MCF 10A (cell line): ENCODE measurements around the gene TMEM232. TPM values are rescaled to one million over a fixed set of nuclear protein-coding genes. Genes with fewer than 3 reads are reported as not detected.
A peak's percentile ranks its signal among the peaks of the same experiment; 100 is the strongest.

Experiments
- BruUV-seq: library from RNA; stranded (reverse); fragments of 400-500 nt; replicated peaks from 2 replicates; lab custom pipeline; 2021; lab: Mats Ljungman, UMichigan
- CTCF ChIA-PET: fragments of 300-600 bp; sonication (Branson Sonifier 250); formaldehyde crosslinking; extraction: SDS; loops from one replicate; lab custom pipeline; 2021; ENCODE audit warnings: antibody characterized with exemption, inconsistent platforms; lab: Yijun Ruan, JAX
- POLR2A ChIA-PET: fragments of 300-600, 350-650 bp; sonication (Branson Sonifier 250); formaldehyde crosslinking; extraction: SDS; loops from one replicate; lab custom pipeline; 2020; ENCODE audit warnings: antibody characterized with exemption, inconsistent platforms; lab: Yijun Ruan, JAX
- DNase-seq: peaks from one replicate; pipeline ENCODE4 v3.0.0-alpha.2; 2018; ENCODE audit not compliant: unreplicated experiment
- H3K27ac Mint-ChIP-seq: one replicate; pipeline ENCODE4 v1.8.0; 2022; ENCODE audit warnings: mild to moderate bottlenecking, low read depth, mixed read lengths; ENCODE audit not compliant: unreplicated experiment
- H3K27me3 Mint-ChIP-seq: one replicate; pipeline ENCODE4 v1.8.0; 2022; ENCODE audit warnings: mixed read lengths; ENCODE audit not compliant: insufficient read depth, unreplicated experiment
- H3K36me3 Mint-ChIP-seq: one replicate; pipeline ENCODE4 v1.8.0; 2022; ENCODE audit warnings: mild to moderate bottlenecking, moderate library complexity, mixed read lengths; ENCODE audit not compliant: insufficient read depth, unreplicated experiment
- H3K4me1 Mint-ChIP-seq: one replicate; pipeline ENCODE4 v1.8.0; 2022; ENCODE audit warnings: mixed read lengths; ENCODE audit not compliant: insufficient read depth, unreplicated experiment
- H3K4me3 Mint-ChIP-seq: one replicate; pipeline ENCODE4 v1.8.0; 2022; ENCODE audit warnings: mild to moderate bottlenecking, moderate library complexity, mixed read lengths; ENCODE audit not compliant: unreplicated experiment
- H3K9me3 Mint-ChIP-seq: one replicate; pipeline ENCODE4 v1.8.0; 2022; ENCODE audit warnings: mixed read lengths; ENCODE audit not compliant: unreplicated experiment
- intact Hi-C: fragments of 100-400 bp; cut with micrococcal nuclease; formaldehyde crosslinking; loops from 2 replicates; pipeline ENCODE4 v1.14.1; 2022
- total RNA-seq: library from RNA; stranded (reverse); gene quantifications from 2 replicates; pipeline ENCODE4 v1.2.3, GENCODE V29; 2022
- TF ChIP-seq, protein P1 (sequence below): fragments of 200-600 bp; IDR thresholded peaks from one replicate; pipeline ENCODE4 v1.8.0; 2022; ENCODE audit warnings: antibody characterized with exemption, mild to moderate bottlenecking; ENCODE audit not compliant: unreplicated experiment

TMEM232 gene
- total RNA-seq, 1 experiment from 2014 or later: 2.8 TPM

GRCh38 chr5:110402562-110402961, 323.9 kb downstream of the TMEM232 start:
- no peaks in the 10 kb centered on the region for H3K36me3 Mint-ChIP-seq
- BruUV-seq: no TSS peak
- DNase-seq: no peak
- H3K27me3 Mint-ChIP-seq: no peaks in the 10 kb centered on the region
- H3K9me3 Mint-ChIP-seq: no peaks in the 10 kb centered on the region
- POLR2A ChIA-PET: no interaction called here
- intact Hi-C loops: no loop called here
- no peak overlapping the region for H3K4me3 Mint-ChIP-seq
- H3K4me1 Mint-ChIP-seq: no peaks in the 10 kb centered on the region
- H3K27ac Mint-ChIP-seq: no peak overlapping the region
- CTCF ChIA-PET: interaction anchor here (1.8 kb wide), 1 partner anchor 7 kb away, joined by 6 read pairs; no protein-coding TSS in a partner anchor
- TF ChIP-seq, protein P1, sequence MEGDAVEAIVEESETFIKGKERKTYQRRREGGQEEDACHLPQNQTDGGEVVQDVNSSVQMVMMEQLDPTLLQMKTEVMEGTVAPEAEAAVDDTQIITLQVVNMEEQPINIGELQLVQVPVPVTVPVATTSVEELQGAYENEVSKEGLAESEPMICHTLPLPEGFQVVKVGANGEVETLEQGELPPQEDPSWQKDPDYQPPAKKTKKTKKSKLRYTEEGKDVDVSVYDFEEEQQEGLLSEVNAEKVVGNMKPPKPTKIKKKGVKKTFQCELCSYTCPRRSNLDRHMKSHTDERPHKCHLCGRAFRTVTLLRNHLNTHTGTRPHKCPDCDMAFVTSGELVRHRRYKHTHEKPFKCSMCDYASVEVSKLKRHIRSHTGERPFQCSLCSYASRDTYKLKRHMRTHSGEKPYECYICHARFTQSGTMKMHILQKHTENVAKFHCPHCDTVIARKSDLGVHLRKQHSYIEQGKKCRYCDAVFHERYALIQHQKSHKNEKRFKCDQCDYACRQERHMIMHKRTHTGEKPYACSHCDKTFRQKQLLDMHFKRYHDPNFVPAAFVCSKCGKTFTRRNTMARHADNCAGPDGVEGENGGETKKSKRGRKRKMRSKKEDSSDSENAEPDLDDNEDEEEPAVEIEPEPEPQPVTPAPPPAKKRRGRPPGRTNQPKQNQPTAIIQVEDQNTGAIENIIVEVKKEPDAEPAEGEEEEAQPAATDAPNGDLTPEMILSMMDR: no peak

DNA sequence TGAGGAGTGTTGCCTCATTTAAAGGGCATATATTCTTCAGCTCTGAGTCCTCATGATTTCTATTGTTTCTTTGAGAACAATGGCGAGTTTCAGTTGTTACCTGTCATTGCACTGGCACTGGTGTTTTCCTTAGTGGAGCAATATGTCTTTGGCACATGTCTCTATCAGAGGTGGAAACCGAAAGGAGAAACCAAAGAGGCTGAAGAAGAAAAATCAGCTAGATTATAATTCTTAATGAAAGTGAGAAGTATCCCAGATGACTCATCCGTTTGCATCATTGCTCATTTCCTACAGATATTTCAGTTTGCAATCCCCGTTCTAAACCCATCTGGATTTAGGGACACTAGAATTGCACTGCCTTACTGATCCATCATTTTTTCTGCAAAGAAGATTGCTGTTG, 324.6 kb downstream of the TMEM232 start:
- Mint-ChIP-seq H3K4me1 (no peaks in the 10 kb centered on the region), H3K36me3 (no peaks in the 10 kb centered on the region), H3K9me3 (no peaks in the 10 kb centered on the region), H3K27me3 (no peaks in the 10 kb centered on the region), H3K27ac (no peak overlapping the region), H3K4me3 (no peak overlapping the region)
- CTCF ChIA-PET: interaction anchor here (1.8 kb wide), 1 partner anchor 8 kb away, joined by 6 read pairs; no protein-coding TSS in a partner anchor
- intact Hi-C loops: no loop called here
- DNase-seq: peak; percentile 63
- BruUV-seq: no TSS peak
- TF ChIP-seq, protein P1: no peak
- POLR2A ChIA-PET: interaction anchor here (1.2 to 1.4 kb wide), 2 partner anchors 10 to 24 kb away, joined by 3 to 4 read pairs; no protein-coding TSS in a partner anchor

DNA sequence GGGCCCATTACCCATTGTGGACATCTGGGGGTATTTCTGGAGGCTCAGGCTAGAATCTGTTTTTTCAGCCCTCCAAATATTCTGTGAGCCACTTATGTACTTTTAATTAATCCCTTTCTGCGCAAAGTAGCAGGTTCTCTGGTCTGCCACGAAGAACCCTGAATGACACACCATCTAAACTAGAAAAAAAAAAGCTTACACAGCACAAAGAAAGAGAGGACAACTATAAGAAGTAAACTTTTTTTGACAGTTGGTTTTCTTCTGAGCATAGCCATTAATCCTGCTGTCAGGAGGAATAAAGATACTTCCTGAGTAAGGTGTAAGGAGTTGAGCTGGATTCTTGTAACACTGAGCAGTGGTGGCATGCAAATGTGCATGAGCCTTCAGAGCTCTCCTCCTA, 327.5 kb downstream of the TMEM232 start:
- no peak overlapping the region for H3K27ac Mint-ChIP-seq
- H3K4me3 Mint-ChIP-seq: no peak overlapping the region
- H3K27me3 Mint-ChIP-seq: no peaks in the 10 kb centered on the region
- ChIA-PET CTCF (interaction anchor here (0.7 to 0.8 kb wide), 3 partner anchors 15 to 278 kb away, joined by 3 to 4 read pairs (median 4); no protein-coding TSS in a partner anchor), POLR2A (interaction anchor here (0.7 kb wide), 1 partner anchor 14 kb away, joined by 3 read pairs; no protein-coding TSS in a partner anchor)
- no peak for DNase-seq
- BruUV-seq: no TSS peak
- no peaks in the 10 kb centered on the region for H3K36me3 Mint-ChIP-seq
- no peaks in the 10 kb centered on the region for H3K9me3 Mint-ChIP-seq
- TF ChIP-seq, protein P1: no peak
- intact Hi-C loops: no loop called here
- H3K4me1 Mint-ChIP-seq: no peaks in the 10 kb centered on the region

DNA sequence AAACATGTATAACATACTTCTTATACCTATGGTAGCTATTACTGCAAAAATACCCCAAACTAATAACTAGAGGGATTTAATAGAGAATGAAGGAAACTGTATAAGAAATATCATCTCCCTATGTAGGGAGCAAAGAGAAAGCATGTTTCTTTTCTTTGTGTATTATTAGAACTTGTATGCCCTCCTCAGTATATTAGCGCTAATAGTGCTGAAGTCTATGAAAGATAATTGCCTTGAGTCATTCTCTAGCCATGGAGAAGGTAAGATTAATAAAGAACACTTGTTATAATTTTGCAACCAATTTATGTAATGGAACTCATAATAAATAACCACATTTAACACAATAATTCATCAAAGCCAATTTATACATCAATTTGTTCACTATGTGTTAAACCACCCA, 329.2 kb downstream of the TMEM232 start:
- POLR2A ChIA-PET: no interaction called here
- intact Hi-C loops: no loop called here
- BruUV-seq: no TSS peak
- TF ChIP-seq, protein P1: no peak
- H3K9me3 Mint-ChIP-seq: no peaks in the 10 kb centered on the region
- H3K4me3 Mint-ChIP-seq: no peak overlapping the region
- CTCF ChIA-PET: no interaction called here
- H3K27ac Mint-ChIP-seq: no peak overlapping the region
- no peaks in the 10 kb centered on the region for H3K36me3 Mint-ChIP-seq
- H3K27me3 Mint-ChIP-seq: no peaks in the 10 kb centered on the region
- DNase-seq: no peak
- no peaks in the 10 kb centered on the region for H3K4me1 Mint-ChIP-seq
